ENCODE measurements around the gene SLC35F3.

The SLC35F3 gene

GRCh38 chr1:233867028-233867427 lies 37.4 kb upstream of the SLC35F3 start:
- H3K27me3 ChIP-seq (ENCODE audit: low read length), result no peaks in the 10 kb centered on the region
- H3K36me3 ChIP-seq (ENCODE audit: low read length), result no peaks in the 10 kb centered on the region
- H3K27ac ChIP-seq (ENCODE audit: low read depth, low read length), result no peak overlapping the region
- no peak overlapping the region for H2AFZ ChIP-seq (ENCODE audit: low read depth, low read length, severe bottlenecking)
- H3K9me3 ChIP-seq (ENCODE audit: insufficient read depth, low read length), result peaks cover 7% of the 10 kb centered on the region; the same call in 1 of the 2 replicates
- H3K4me2 ChIP-seq (ENCODE audit: low read depth, low read length, poor library complexity, severe bottlenecking), result no peak overlapping the region
- no peaks in the 10 kb centered on the region for H3K79me2 ChIP-seq (ENCODE audit: insufficient read depth, low read length)
- H3K9ac ChIP-seq (ENCODE audit: low read length), result no peak overlapping the region
- H3K4me3 ChIP-seq (ENCODE audit: insufficient read depth, low read length, poor library complexity, severe bottlenecking), result no peak overlapping the region
- no peaks in the 10 kb centered on the region for H3F3A ChIP-seq (ENCODE audit: insufficient read depth)
- no peaks in the 10 kb centered on the region for H4K20me1 ChIP-seq (ENCODE audit: low read depth, low read length)
- TF ChIP-seq EZH2phosphoT487 (conservative IDR thresholded peaks at IDR 0.05; ENCODE audit: low read length), result no peak
- TF ChIP-seq CTCF (IDR thresholded peaks at IDR 0.05; ENCODE audit: insufficient read depth, low read length, poor library complexity, severe bottlenecking), result no peak
- H3K9me2 ChIP-seq (replicated peaks; ENCODE audit: insufficient read depth, low read length), result no peaks in the 10 kb centered on the region

GRCh38 chr1:233868461-233868860 lies 36.0 kb upstream of the SLC35F3 start:
- no peaks in the 10 kb centered on the region for H3K79me2 ChIP-seq (ENCODE audit: insufficient read depth, low read length)
- no peaks in the 10 kb centered on the region for H4K20me1 ChIP-seq (ENCODE audit: low read depth, low read length)
- no peak overlapping the region for H3K4me3 ChIP-seq (ENCODE audit: insufficient read depth, low read length, poor library complexity, severe bottlenecking)
- no peak overlapping the region for H2AFZ ChIP-seq (ENCODE audit: low read depth, low read length, severe bottlenecking)
- no peak for TF ChIP-seq EZH2phosphoT487 (conservative IDR thresholded peaks at IDR 0.05; ENCODE audit: low read length)
- TF ChIP-seq CTCF (IDR thresholded peaks at IDR 0.05; ENCODE audit: insufficient read depth, low read length, poor library complexity, severe bottlenecking), result no peak
- no peak overlapping the region for H3K9ac ChIP-seq (ENCODE audit: low read length)
- H3K9me3 ChIP-seq (ENCODE audit: insufficient read depth, low read length), result peaks cover 7% of the 10 kb centered on the region; the same call in 1 of the 2 replicates
- no peaks in the 10 kb centered on the region for H3K36me3 ChIP-seq (ENCODE audit: low read length)
- no peaks in the 10 kb centered on the region for H3F3A ChIP-seq (ENCODE audit: insufficient read depth)
- no peaks in the 10 kb centered on the region for H3K9me2 ChIP-seq (replicated peaks; ENCODE audit: insufficient read depth, low read length)
- H3K4me2 ChIP-seq (ENCODE audit: low read depth, low read length, poor library complexity, severe bottlenecking), result no peak overlapping the region
- H3K27me3 ChIP-seq (ENCODE audit: low read length), result no peaks in the 10 kb centered on the region
- no peak overlapping the region for H3K27ac ChIP-seq (ENCODE audit: low read depth, low read length)

GRCh38 chr1:233869680-233870079 lies 34.8 kb upstream of the SLC35F3 start:
- Histone ChIP-seq H3K9ac (ENCODE audit: low read length) (no peak overlapping the region), H3K9me2 (replicated peaks; ENCODE audit: insufficient read depth, low read length) (no peaks in the 10 kb centered on the region), H4K20me1 (ENCODE audit: low read depth, low read length) (no peaks in the 10 kb centered on the region), H3K4me3 (ENCODE audit: insufficient read depth, low read length, poor library complexity, severe bottlenecking) (no peak overlapping the region), H3K27ac (ENCODE audit: low read depth, low read length) (no peak overlapping the region), H3K27me3 (ENCODE audit: low read length) (no peaks in the 10 kb centered on the region), H3K4me2 (ENCODE audit: low read depth, low read length, poor library complexity, severe bottlenecking) (no peak overlapping the region), H3K79me2 (ENCODE audit: insufficient read depth, low read length) (no peaks in the 10 kb centered on the region), H3K36me3 (ENCODE audit: low read length) (no peaks in the 10 kb centered on the region), H3K9me3 (ENCODE audit: insufficient read depth, low read length) (peaks cover 7% of the 10 kb centered on the region; the same call in 1 of the 2 replicates), H3F3A (ENCODE audit: insufficient read depth) (no peaks in the 10 kb centered on the region), H2AFZ (ENCODE audit: low read depth, low read length, severe bottlenecking) (no peak overlapping the region)
- TF ChIP-seq CTCF (IDR thresholded peaks at IDR 0.05; ENCODE audit: insufficient read depth, low read length, poor library complexity, severe bottlenecking), result no peak
- no peak for TF ChIP-seq EZH2phosphoT487 (conservative IDR thresholded peaks at IDR 0.05; ENCODE audit: low read length)
